UCSD-AML1 (cell line): Measurements from ENCODE around the gene MYO1F.
"Not testable (repeated sequence)": the region's sequence is repeated elsewhere in the genome, so short reads cannot be mapped to it uniquely, and the experiment has no call there.

ENCODE experiments used
- DNase-seq: peaks from one replicate; lab custom pipeline; 2025; ENCODE audit not compliant: unreplicated experiment; lab: John Stamatoyannopoulos, UW

MYO1F gene

DNA sequence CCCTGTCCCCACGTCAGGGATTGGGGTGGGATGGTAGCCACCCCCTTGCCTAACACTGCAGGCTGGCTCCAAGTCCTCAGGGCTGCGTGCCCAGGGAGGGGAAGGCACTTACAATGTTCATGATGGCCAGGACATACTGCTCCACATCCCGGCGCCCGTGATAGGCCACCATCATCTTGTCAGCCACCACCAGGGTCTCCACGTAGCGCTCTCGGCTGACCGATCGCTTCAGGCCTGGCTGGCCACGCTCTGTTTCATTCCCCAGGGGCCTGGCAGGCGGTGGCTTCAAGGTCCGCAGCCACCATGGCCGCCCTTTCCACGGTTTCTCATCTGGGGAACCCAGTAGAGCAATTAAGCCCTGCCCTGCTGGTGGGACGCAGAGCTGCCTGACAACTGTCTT lies 23.6 kb upstream of the MYO1F start:
- no peak for DNase-seq

DNA sequence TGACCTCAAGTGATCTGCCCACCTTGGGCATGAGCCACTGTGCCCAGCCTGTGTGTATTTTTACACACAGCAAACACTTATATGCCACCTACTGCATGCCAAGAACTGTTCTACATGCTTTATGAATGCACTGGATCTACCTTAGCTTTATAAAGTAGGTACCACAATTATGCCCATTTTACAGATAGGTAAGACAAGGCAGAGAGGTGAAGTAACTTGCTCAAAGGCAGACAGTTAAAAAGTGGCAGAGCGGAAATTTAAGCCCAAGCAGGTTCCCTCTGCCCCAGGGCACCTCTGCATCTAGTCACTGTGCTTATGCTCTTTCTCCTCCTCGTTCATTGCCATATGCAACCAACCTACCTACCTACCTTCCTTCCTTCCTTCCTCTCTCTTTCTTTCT lies 22.8 kb upstream of the MYO1F start:
- no peak for DNase-seq

DNA sequence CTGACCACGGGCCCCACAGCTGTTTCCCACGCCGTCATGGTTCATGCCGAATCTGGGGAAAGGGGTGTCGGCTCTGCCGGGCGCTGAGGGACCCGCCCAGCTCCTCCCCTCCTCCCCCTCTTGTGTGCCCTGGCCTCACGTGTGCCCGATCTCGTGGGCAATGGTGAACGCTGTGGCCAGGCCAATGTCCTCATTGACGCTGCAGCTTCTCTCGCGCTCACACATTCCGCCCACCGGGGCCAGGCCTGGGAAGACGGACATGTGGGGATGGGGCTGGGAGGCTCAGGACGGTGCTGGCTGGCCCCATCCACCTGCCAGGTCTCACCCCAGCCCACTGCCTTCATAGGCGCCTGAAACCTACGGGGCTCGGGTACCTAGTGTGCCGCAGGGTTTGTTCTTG lies 18.9 kb upstream of the MYO1F start:
- DNase-seq: no peak

DNA sequence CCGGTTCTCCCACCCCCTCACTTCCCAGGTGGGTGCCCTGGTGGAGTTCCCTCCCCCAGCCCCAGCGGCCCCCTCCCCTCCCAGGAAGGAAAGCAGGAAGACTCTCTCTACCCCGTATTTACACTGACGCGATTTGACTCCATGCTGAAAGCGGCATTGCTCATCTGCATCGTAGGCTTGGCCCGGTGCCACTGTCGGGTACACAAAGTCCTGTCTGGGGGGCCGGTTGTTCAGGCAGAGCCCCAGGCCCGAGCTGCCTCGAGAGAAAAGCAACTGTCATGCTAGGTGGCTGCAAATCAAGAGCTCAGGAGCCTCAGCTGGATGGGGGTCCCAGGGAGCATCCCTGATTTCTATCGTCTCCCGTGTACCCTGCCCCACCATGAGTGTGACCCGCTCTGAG lies 18.4 kb upstream of the MYO1F start:
- DNase-seq: no peak

DNA sequence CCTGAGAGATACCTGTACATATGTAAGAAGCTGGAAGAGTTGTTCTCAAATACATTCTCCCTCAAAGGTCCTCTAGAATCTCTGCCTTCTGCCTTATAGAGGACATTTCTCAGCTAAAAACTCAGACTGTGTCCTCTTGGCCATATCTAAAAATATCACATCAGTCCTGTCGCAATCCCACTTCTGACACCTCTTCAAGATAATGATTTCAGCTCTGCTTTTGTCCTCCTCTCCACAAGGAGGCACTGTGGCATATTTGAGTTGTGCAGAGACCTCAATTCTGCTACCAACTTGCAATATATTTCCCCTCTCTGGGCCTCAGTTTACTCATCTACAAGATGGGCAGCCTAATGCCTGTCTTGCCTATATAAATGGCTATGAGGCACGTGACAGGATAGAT lies 16.7 kb upstream of the MYO1F start:
- no peak for DNase-seq

DNA sequence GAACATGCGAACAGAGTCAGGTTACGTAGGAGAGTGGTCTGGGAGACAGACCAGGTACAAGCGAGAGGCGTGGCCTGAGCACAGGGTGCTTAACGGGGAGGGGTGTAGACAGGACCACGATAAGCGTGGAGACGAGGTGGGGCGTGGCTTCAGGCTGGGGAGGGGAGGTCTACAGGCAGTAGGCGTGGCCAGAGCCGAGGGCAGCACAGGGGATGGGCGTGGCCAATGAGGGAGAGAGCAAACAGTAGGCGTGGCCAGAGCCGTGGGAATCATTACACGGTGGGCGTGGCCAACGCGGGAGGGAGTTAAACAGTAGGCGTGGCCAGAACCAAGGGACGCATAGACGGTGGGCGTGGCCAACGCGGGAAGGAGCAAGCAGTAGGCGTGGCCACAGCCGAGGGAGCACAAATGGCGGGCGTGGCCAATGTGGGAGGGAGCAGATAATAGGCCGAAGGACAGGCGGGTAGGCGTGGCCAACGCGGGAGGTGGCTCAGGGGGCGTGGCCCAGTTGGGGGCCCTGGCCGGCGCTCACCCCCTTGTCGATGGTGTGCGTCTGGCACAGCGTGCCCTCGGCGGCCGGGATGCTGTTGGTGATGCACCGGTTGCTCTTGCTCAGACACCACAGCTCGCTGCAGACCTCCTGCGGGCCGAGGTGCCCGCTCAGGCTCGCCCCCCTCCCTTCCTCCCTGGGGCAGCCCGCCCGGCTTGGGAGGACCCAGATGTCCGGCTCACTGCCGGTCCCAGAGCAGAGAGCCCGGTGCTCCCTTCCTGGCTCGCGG lies 15.2 kb upstream of the MYO1F start:
- no peak for DNase-seq

DNA sequence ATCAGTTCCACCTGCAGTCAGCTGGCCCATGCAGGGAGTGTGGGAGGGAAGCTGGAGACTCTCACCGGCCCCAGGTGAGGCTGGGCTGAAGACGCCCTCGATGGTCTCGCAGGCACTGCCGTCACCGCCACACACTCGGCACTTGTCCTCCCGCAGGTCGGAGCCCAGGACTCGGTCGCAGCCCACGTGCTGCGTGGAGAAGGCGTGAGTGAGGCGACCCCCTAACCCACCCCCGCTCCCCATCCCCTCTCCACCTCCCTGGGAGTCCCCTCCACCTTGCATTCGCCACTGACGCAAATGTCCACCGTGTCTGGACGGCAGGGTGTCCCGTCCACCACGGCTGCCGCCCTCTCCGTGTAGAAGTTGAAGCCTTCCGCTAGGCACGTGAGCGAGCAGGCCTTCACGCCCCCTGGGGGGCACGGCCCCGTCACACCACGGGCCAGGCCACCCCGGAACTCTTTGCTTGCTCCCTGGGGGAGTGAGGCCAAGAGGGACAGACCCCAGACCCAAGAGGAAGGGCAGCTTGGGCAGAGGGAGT lies 12.0 kb upstream of the MYO1F start:
- no peak for DNase-seq

DNA sequence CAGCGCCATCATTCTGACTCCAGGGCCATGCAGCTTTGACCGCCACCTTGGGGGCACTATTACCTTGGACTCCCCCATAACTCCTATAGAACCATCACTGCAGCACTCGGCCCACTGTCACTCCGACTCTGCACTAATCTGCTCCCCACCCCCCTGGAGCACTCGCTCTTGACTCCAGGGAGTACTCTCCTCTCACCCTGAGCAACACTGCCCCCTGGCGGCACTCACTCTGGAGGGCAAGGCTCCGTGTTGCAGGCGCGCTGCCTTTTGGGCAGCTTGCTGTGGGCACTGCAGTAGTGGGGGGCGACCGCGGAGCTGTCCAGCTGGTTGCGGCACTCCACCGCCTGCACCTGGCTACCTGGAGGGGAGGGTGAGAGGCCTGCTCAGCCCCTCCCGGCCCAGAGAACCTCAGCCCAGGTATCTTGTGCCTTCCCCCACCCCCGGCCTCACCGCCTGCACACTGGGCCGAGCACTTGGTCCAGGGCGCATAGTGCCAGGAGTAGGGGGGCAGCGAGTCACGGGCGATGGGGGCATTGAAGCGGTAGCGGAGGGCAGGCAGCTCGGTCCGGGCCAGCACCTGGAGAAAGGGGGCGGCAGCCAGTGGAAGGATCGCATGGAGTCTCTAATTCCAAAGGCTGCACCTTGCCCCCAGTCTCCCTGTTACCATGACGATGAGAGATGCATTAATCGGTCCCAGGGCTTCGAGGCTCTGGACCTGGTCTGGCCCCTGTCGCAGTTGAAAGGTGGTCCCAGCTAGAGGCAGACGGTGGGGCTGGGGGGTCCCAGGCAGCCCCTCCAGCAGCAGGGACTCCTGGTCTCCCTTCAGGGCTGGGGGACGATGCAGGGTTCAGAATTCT lies 8.9 kb upstream of the MYO1F start:
- DNase-seq: peak; percentile 66

DNA sequence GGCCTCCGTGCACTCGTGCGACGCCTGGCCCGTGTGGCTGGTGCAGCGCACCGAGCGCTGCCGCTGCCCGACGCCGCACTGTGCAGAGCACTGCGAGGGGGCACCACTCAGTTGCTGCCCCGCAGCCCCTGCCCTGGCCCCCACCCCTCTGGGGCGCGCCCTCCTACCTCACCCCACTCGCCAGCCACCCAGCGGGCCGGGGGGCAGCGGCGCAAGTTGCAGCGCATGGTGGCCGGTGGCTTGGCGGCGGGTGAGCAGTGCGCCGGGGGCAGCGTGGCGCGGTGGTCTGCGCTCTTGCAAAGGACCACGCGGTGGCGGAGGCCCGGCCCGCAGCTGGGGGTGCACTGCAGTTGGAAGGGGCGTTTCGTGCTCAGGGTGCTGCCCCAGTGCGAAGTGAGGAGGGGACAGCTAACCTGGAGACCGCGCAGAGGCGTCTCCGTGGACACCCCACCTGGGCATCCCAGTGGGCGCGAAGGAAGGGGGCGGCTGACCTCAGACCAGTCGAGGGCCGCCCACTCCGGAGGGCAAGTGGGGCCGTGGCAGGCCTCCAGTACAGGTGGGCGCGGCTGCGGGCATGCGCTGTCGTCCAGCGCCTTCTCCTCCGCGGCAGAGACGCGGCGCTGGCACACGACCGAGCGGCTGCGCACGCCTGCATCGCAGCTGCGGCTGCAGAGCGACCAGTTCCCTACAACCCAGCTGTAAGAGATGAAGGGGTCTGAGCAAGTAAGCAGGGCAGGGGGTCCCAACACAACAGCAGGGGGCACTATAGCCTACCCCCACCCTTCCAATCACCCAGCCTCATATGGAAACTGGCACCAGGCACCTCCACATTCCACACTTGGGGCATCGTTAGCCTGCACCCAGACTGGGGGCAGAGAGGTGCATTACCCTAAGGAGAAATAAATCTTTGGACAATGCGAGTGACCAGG lies 8.0 kb upstream of the MYO1F start:
- no peak for DNase-seq

DNA sequence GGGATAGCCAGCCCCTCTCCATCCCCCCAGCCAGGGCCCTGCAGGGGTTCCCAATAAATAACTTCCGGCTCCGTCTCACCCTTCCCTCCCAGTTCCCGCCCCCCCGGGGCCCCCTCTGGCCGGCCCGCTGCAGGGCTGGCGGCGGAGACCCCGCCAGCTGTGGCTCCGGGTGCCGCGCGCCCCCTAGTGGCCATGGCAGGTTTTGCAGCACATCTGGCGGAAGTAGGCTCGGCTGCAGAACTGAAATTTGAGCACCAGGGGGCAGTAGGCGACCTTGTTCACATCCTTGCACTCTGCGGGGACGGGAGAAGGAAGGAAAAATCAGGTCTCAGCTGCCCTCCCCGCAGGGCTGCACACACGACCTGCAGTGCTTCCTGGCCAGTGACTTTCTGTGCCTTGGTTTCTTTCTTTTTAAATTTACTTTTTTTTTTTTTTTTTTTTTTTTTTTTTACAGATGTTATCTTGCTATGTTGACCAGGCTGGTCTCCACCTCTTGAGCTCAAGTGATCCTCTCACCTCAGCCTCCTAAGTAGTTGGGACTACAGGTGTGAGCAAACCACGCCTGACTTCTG lies 3.6 kb upstream of the MYO1F start:
- DNase-seq: peak; percentile 82

DNA sequence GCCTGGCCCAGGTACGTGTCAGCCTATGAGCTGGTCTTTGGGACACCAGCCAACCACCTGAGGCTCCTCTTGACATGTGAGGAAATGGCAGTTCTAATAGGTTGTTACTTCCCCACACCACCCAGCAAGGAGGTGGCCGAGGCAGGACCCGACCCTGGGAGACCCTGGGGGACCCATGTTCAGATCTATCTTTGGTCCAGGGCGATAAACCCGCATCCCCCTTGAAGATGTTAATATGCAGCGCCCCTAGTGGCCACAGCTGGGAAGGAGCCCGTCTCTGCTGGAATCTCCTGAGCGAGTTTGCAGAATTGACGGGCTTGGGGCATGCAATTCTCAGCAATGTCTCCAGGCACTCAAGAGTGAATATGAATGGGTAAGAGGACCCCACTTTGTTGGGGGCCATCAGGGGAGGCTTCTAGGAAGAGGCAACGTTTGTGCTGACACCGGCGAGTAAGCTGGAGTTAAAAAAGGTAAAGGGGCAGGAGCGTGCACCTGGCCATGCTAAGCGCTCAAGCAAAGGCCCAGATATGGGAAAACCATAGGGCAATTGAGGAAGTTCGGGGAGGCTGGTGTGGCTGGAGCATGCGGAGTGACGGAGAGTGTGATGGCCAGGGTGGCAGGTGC lies 1.5 kb upstream of the MYO1F start:
- peak; percentile 79 for DNase-seq

DNA sequence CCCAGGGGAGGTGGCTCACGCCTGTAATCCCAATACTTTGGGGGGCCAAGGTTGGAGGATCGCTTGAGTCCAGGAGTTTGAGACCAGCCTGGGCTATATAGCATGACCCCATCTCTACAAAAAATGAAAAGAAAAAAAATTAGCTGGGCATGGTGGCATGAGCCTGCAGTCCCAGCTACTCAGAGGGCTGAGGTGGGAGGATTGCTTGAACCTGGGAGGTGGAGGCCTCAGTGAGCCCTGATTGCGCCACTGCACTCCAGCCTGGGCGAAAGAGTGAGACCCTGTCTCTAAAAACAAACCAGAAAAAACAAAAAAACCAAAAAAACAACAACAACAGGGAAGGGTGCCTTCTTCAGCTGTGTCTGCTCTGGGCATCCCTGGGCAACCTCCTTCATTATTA lies 499 bp upstream of the MYO1F start:
- DNase-seq: no peak

DNA sequence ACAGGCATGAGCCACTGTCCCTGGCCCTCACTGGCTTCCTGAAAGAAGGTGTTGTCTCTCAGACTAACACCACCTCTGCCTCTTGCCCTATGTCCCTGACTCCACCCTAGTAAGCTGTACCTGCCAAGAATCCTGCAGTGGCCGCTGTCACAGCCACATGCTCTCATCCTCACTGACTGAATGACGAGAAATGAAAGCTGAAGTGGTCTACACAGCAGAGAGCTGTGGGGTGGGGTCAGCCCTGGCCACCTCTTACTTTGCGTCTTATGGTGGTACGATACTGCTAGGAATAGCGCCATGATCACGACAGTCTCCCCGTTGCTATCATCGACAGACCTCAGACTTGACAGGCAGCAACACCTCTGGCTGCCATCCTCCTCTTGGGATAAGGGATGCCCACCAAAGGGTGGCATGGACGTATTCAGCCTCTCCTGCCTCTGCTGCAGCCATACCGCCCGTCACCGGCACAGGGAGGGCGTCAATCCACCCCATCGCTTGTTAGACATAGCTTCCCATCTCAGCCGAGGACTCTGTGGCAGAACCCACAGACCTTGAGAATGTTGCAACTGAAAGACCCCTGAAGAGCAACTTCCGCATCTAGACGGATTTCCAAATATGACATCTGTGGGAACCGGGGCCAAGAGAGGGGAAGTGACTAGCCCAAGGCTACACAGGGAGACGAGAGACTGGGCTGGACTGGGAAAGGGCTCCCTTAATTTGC lies 809 bp downstream of the MYO1F start:
- DNase-seq: peak; percentile 50

DNA sequence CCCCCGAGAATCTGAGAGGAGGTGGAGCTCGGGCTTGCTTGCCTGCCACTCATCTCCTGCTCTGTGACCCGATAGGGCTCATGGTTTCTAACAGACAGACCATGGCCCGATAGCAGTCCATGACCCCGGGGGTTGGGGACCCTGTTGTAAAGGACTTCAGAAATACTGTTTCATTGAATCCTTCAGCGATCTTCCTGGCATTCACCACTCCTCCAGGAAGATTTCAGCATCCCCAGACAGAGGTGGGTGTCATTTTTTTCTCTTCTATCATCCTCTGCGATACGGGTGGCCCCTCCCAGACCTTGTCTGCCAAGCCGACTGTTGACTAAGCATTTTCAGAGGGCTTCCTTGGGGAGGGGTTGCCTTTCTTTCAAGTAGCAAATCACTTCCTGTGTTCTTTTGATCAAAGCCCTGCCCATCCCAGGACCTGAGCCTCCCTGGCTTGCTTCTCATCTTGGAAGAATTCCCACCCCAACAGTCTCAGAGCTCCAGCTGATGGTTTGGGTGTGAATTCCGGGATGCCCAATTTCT lies 1.7 kb downstream of the MYO1F start:
- peak; percentile 21 for DNase-seq

DNA sequence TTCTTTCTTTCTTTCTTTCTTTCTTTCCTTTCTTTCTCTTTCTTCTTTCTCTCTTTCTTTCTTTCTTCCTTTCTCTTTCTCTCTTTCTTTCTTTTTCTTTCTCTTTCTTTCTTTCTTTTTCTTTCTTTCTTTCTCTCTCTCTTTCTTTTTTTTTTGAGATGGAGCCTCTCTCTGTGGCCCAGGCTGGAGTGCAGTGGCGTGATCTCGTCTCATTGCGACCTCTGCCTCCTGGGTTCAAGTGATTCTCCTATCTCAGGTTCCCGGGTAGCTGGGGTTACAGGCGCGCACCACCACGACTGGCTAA lies 2.7 kb downstream of the MYO1F start:
- DNase-seq: not testable (repeated sequence)

DNA sequence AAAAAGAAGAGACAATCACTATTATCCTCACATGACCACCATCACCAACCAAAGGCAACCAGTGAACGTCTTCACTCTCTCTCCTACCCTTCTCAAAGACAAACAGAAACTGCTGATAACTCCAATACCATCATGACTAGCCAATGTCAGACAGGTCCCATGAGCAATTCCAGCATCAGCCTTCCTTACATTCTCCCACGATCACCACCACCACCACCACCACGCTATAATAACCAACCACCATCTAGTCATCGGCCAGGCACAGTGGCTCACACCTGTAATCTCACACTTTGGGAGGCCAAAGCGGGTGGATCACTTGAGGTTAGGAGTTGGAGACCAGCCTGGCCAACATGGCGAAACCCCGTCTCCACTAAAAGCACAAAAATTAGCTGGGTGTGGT lies 3.9 kb downstream of the MYO1F start:
- no peak for DNase-seq

DNA sequence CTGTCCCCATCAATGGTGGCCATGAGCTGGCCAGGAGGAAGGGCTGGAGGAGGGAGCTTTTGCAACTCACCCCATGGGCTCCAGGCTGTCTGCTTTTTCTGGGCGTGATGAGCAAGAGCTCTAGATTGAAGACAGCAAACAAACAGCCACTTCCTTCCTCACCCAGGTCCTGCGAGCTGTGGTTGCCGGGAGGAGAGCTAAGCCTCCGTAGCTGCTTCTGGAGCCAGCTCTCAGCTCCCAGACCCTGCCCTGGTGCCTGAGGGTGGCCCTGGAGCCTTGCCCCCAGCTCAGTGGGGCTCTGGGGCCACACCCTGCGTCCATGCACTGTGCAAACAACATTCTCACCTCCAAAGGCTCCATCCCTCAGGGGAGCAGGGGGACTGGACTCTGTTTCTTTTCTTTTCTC lies 6.2 kb downstream of the MYO1F start:
- DNase-seq: peak; percentile 75

DNA sequence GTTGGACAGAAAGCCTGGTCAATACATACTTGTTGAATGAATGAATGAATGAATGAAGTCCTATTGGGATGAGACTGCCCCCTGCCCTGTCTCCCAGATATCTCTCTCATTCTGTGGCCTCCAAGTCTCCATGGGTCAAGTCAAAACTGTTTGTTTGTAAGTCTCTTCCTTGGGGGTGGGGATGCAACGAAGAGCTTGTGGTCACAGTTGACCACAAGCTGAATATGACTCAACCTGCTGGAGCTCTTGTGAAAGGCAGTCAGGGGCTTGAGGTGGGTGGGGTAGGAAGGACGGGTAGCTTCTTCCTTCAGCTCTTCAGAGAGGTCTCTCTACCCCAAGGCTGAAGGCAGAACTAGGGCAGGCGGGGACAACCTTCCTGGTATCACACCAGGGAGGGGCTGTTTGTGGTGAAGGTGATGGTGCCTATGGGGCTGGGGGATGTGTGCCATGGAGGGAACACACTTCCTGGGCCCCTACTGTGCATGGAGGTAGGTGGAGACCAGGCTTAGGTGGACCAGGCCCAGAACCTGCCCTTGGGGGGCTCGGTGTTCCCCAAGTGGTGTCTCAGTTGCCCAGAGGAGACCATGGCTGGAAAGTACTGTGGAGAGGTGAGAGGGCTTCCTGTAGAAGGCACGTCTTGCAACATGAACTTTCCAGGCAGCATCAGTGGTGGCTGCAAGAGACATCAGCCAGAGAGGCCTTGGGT lies 8.0 kb downstream of the MYO1F start:
- peak; percentile 71 for DNase-seq
